ENCODE measurements around the gene CPNE7.
A peak's percentile ranks its signal among the peaks of the same experiment; 100 is the strongest.

The CPNE7 gene

DNA sequence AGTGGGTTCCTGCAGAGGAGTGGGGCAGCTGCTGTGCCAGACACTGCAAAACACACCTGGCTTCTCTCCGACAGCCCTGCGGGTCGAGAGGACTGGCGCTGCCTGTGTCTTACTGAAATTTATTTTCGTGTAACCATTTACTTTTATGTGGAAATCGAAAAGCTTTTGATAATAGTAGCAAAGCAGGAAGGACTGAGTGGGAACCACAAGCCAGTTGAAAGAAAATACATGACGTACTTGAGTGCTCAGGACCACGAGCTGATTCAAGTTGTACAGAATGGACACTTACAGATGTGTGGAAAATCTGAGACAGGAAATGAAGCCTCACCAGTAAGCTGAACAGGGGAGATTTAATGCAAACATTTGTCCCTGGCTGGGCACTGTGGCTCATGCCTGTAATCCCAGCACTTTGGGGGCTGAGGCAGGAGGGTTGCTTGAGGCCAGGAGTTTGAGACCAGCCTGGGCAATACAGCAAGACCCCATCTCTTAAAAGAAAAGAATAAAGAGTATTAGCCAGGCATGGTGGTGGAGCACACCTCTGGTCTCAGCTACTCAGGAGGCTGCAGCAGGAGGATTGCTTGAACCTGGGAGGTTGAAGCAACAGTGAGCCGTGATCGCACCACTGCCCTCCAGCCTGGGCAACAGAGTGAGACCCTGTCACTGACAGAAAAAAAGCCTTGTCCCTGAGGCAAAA is 26.4 kb upstream of the CPNE7 start:
- DNase-seq (ENCODE audit: low spot score) = no peak

DNA sequence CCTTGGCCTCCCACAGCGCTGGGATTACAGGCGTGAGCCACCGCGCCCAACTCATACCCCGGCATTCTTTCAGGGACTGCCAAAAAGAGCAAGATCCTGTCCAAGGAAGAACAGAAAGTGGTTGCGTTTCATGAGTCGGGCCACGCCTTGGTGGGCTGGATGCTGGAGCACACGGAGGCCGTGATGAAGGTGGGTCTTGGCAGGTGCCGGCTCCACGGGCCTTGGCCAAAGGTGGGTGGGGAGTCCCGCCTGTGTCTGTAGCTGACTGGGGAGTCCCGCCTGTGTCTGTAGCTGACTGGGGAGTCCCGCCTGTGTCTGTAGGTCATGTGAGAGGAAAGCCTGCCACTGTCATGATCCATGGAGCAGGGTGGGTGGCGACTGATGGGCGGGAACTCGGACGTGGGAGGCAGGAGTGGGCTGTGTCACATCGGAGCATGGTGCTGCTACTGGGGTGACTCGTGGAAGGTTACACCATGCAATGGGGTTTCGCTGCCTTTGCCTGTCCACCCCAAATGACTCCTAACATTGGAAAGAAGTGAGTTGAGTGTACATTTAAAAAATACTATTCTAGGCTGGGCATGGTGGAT is 25.0 kb upstream of the CPNE7 start:
- DNase-seq (ENCODE audit: low spot score) = no peak

DNA sequence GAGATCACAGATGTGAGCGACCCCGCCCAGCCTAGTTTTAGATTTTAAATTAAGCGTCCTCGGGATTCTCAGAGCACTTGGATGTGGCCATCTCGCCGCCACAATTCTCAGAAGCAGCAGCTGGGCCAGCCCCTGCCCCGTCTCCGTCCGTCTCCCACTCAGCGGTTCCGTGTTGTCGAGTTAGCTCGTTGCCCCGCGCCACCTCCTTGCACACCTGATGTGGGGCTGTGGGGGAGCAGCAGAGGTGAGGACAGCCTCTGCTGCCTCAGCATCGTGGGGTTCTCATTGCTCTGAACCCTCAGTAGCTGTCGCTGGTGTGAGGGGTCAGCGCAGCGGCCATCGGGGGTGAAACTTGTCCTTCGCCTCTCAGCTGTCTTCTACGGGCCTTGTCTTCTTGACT is 23.2 kb upstream of the CPNE7 start:
- DNase-seq (ENCODE audit: low spot score) = no peak

DNA sequence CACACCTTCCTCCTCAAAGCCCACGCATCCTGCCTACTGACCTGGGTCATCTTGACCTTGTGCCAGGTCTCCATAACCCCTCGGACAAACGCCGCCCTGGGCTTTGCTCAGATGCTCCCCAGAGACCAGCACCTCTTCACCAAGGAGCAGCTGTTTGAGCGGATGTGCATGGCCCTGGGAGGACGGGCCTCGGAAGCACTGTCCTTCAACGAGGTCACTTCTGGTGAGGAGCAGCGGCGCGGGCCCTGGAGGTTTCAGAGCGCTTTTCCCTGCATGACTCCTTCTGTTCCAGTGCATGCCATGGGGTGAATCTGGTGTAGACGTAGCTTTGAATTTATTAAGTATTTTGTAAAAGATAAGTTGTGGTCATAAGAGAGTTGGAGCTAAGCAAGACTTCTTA is 22.6 kb upstream of the CPNE7 start:
- DNase-seq (ENCODE audit: low spot score) = no peak

DNA sequence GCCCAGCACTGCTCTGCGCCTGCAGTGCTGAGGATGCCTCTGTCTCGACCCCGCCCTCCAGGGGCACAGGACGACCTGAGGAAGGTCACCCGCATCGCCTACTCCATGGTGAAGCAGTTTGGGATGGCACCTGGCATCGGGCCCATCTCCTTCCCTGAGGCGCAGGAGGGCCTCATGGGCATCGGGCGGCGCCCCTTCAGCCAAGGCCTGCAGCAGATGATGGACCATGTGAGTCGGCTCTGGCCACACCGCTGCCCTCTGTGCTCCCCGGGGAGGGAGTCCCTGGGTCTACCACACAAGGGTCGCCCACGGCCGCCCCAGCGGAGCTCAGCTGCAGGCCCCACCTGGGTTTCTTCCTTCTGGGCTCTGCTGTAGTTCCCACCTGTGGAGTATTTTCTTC is 21.8 kb upstream of the CPNE7 start:
- DNase-seq (ENCODE audit: low spot score) = no peak

DNA sequence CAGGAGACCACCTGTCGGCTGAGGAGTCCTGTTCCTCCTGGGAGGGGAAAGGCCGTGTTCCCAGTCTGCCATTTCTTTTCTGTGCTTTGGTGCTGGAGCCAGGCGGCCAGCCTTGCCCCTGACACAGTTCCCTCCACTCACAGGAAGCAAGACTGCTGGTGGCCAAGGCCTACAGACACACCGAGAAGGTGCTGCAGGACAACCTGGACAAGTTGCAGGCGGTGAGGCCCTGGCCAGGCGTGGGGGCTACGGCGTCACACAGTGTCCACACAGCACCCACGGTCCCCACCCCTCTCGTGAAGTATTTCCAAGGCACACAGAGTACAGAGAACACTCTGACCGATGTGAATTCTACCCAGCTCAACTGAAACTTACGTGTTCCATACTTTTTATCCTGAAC is 21.2 kb upstream of the CPNE7 start:
- no peak for DNase-seq (ENCODE audit: low spot score)

DNA sequence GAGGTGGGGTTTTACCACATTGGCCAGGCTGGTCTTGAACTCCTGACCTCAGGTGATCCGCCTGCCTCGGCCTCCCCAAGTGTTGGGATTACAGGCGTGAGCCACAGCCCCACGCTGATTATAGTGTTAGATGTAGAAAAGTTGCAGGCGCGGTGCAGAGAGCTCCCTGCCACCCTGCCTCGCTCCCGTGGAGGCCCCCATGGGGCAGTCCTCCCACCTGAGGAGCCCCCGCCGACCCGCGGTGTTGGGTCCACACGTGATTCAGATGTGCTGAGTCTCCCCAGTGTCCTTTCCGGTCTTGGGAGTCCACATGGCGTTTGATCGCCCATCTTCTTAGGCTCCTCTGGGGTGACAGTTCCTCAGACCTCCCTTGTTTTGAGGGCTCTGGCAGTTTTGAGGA is 20.3 kb upstream of the CPNE7 start:
- no peak for DNase-seq (ENCODE audit: low spot score)

DNA sequence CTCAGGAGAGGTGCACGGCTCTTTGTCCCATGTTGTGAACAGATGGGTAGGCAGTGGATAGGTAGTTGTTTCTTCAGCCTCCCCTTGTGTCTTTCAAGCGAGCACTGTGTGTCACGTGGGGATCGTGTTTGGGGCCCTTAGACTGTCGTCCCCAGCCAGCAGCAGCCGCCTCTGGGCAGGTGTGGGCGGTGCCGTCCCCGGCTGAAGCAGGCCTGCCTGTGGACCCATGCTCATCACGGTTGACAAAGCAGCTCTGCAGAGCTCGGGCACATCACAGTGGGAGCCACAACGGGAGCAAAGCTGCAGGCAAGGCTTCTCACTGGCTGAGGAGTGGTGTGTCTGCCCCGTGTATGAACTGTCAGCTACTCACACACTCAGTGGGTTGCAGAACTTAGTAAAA is 19.8 kb upstream of the CPNE7 start:
- no peak for DNase-seq (ENCODE audit: low spot score)

DNA sequence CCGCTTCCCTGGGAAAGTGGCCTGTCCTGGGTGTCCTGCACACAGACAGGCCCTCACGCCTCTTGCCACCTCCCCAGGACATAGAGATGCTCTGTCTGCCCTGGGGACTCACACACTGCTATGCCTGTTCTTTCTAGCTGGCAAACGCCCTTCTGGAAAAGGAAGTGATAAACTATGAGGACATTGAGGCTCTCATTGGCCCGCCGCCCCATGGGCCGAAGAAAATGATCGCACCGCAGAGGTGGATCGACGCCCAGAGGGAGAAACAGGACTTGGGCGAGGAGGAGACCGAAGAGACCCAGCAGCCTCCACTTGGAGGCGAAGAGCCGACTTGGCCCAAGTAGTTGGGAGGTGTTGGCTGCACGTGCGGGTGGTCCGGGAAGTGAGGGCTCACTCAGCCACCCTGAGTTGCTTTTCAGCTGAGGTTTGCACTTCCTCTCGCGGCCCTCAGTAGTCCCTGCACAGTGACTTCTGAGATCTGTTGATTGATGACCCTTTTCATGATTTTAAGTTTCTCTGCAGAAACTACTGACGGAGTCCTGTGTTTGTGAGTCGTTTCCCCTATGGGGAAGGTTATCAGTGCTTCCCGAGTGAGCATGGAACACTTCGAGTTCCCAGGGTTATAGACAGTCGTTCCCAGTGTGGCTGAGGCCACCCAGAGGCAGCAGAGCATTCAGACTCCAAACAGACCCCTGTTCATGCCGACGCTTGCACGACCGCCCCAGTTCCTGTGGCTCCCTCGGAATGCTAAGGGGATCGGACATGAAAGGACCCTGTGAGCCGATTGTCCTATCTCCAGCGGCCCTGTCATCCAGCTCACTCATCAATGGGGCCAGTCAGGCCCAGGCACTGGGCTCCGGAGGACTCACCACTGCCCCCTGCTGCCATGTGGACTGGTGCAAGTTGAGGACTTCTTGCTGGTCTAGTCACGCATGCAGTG is 18.5 kb upstream of the CPNE7 start:
- peak; percentile 83 for DNase-seq (ENCODE audit: low spot score)

DNA sequence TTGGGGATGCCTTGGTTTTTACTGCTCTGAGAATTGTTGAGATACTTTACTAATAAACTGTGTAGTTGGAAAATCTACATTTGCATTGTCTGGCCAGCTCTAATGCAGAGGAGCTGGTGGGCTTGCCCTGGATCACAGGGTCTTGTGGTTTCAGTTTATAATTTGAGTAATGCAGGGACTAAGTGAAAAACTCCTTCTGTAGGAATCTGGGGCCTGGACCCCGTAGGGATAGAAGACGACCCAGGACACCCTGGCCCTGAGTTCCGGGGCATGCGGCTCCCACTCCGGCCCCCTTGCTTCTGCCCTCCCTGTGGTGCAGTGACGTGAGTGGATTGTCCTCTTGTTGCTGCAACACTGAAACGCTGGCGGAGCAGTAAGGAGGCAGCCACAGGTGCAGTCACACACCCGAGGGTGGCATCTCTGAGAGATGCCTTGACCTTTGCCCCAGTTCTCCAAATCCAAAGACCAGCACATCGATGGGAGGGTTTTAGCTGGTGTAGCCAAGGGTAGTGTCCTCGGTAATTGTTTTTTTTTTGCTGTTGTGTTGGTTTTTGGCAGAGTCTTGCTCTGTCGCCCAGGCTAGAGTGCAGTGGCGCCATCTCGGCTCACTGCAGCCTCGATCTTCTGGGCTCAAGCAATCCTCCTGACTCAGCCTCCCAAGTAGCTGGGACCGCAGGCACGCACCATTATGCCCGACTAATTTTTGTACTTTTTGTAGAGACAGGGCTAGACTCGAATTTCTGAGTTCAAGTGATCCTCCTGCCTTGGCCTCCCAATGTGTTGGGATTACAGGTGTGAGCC is 17.7 kb upstream of the CPNE7 start:
- no peak for DNase-seq (ENCODE audit: low spot score)

DNA sequence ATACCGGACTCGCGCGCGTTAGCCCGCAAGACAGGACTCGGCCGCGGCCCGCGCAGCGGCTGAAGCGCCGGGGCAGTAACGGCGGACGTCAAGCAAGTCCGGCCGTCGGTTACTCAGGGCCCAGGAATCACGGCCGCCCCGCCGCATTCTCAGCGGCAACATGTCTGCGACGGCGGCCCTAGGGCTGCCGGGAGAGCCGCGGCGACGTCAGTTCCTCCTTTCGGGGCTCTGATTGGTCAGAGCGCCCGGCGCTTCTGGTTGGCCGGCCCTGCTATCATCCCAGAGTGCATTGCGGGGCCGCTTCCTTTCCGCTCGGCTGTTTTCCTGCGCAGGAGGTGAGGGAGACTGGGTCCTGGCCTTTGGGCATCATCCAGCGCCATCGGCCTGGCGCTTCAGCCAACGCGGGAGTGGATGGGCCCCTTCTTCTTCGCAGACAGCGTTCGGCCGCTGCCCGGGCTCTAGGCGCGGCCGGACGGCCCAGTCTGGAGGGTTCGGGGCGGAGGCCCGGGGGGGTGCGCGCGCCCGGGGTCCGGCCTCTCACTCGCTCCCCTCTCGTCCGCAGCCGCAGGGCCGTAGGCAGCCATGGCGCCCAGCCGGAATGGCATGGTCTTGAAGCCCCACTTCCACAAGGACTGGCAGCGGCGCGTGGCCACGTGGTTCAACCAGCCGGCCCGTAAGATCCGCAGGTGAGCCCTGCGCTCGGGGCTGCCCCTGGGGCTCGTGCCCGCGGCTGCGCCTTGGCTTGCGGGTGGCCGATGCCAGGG is 15.0 kb upstream of the CPNE7 start, which contains the start of gene RPL13:
Gene RPL13, plus strand, starts transcription at position 305 of the 764 bp plus-strand sequence. Its CDS starts 278 bp downstream, at position 583.
- DNase-seq (ENCODE audit: low spot score) = peak; percentile 96

DNA sequence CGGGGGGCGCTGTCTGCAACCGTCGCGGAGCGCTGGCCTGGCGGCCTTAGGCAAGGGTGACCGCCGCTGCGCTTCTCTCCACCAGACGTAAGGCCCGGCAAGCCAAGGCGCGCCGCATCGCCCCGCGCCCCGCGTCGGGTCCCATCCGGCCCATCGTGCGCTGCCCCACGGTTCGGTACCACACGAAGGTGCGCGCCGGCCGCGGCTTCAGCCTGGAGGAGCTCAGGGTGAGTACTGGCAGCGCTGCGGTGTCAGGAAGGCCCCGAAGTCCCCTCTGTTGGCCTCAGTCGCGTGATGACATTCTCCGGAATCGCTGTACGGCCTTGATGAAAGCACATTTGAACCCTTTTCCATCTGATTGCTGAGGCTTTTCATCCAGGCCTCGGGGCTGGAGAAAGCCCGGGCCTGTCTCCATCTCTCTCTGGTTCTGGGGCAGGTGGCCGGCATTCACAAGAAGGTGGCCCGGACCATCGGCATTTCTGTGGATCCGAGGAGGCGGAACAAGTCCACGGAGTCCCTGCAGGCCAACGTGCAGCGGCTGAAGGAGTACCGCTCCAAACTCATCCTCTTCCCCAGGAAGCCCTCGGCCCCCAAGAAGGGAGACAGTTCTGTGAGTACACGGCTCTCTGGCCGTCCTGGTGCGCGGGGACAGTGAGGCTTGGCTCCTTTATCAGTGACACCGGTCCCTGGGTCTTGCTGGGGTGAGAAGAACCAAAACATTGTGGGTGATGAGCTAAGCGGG is 14.2 kb upstream of the CPNE7 start:
- DNase-seq (ENCODE audit: low spot score) = no peak

DNA sequence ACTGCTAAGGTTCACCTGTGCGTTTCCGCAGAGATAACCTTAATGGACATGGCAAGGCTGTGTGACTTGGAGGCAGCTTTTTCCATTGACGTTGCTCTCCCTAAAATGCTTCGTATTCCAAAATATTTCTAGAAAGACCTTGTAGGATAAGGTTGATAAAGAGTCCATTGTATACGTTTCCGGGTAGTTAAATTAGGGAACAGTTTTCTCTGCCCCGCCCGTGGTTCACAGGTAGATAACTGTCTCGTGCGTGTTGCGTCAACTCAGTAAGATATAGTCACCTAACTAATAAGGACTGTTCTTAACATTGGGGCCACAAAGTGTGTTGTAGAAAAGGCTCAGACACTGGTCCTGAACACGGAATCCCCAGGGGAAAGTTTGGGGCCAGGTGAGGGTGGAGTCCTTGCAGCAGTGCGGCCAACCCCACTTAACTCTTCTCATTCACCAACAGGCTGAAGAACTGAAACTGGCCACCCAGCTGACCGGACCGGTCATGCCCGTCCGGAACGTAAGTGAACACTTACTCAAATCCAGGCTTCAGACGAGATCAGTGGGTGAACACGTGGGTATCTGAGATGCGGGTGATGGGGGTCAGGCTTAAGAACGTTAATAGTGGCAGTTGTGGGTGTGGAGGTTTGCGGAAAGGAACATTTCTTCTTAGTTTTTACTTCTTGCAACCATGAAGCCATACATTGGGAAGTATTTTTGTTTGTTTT is 13.5 kb upstream of the CPNE7 start:
- no peak for DNase-seq (ENCODE audit: low spot score)

DNA sequence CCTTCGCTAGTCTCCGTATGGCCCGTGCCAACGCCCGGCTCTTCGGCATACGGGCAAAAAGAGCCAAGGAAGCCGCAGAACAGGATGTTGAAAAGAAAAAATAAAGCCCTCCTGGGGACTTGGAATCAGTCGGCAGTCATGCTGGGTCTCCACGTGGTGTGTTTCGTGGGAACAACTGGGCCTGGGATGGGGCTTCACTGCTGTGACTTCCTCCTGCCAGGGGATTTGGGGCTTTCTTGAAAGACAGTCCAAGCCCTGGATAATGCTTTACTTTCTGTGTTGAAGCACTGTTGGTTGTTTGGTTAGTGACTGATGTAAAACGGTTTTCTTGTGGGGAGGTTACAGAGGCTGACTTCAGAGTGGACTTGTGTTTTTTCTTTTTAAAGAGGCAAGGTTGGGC is 12.6 kb upstream of the CPNE7 start:
- no peak for DNase-seq (ENCODE audit: low spot score)

DNA sequence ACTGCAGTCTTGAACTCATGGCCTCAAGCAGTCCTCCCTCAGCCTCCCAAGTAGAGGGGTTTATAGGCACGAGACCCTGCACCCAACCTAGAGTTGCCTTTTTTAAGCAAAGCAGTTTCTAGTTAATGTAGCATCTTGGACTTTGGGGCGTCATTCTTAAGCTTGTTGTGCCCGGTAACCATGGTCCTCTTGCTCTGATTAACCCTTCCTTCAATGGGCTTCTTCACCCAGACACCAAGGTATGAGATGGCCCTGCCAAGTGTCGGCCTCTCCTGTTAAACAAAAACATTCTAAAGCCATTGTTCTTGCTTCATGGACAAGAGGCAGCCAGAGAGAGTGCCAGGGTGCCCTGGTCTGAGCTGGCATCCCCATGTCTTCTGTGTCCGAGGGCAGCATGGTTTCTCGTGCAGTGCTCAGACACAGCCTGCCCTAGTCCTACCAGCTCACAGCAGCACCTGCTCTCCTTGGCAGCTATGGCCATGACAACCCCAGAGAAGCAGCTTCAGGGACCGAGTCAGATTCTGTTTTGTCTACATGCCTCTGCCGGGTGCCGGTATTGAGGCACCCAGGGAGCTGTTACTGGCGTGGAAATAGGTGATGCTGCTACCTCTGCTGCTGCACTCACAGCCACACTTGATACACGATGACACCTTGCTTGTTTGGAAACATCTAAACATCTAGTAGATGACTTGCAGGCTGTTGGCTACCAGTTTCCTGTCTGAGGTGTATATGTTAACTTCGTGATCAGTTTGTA is 11.7 kb upstream of the CPNE7 start:
- no peak for DNase-seq (ENCODE audit: low spot score)

DNA sequence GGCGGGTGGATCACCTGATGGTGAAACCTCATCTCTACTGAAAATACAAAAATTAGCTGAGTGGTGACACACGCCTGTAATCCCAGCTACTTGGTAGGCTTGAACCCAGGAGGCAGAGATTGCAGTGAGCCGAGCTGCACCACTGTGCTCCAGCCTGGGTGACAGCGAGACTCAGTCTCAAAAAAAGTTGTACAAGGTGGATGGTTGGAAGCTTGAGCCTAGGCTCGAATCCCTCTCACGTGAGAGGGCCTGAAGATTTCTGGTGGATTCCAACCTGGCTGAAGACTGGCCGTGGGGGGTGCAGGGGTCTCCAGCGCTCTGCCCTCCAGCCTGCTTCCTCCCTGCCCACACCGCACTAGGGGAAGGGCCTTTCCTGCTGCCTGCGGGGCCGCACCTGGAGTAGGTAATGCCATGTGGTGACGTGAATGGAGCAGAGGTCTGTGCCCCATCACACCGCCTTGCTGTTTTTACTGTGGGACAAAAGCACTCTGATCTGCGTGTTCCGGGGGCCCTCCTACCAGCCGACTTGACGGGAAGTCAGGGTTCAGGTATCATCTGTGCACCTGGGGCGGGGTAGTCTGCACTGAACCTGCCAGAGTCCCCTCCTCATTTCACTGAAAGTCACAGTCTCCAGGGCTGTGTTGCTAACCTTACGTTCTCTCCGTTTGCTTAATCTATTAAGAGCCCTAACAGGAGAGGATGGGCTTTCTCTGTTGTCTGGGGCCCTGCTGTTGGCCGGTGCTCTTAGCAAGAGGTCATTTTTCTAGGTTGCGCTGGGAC is 10.9 kb upstream of the CPNE7 start:
- DNase-seq (ENCODE audit: low spot score) = no peak

DNA sequence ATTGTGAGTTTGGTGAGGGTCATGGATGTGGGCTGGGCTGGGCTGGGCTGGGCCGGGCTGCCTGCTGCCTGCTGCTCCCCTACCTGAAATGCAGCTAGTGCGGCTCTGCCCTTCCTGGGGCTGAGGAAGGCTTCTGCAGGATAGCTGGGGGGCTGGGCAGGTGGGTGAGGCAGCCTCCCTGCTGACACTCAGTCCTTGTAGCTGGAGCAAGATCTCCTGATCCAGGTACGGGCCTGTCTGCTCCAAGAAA is 10.4 kb upstream of the CPNE7 start:
- DNase-seq (ENCODE audit: low spot score) = no peak

DNA sequence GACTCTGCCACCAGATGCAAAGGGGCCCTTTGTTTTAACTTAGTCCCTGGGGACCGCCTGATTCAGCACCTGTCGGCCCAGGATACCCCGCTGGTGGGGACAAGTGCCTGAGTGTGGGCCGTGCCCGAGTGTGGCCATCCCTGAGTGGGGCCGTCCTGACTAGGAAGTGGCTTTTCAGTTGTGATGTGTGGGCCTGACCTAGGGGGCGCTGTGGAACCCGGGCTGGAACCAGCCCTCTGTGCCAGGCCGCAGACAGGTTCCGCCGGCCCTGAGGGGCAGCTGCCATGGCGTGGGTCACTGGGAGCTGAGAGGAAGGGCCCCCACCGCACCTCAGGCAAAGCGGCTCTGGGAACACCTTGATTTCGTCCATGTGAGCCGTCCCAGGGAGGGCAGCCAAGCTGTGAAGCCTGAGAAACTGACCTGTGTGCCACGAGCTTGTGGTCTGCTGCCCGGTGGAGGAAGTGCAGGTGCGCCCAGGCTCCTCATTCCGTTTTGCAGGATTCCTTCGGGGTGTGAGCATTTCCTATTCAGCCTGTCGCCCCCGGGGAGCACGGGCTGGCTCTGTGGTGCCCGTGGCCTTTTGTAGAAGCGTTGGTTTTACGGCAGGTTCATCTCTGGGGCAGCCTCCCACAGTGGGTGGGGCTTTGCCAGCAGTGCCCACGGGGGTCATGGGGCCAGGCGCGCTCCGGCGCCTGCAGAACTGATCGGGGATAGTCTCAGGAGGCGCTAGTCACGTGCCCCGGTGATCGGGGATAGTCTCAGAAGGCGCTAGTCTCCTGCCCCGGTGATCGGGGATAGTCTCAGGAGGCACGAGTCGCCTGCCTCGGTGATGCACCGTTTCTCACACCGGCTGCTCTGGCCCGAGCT is 9.8 kb upstream of the CPNE7 start:
- peak; percentile 73 for DNase-seq (ENCODE audit: low spot score)
